ENCODE measurements around the gene SUMF1. TPM values are rescaled to one million over a fixed set of nuclear protein-coding genes. Genes with fewer than 3 reads are reported as not detected.

Gene SUMF1
- total RNA-seq, 1 experiment from 2014 or later, result 26.6 TPM

GRCh38 chr3:4418156-4418555, 48.9 kb downstream of the SUMF1 start:
- H3K4me2 ChIP-seq (ENCODE audit: low read length), result no peak overlapping the region
- no peak overlapping the region for H3K9ac ChIP-seq (ENCODE audit: low read length)
- no TSS peak for BruUV-seq (replicated peaks)
- ChIA-PET RAD21 (ENCODE audit: low non-redundant PET in 1 of 2, low total read pairs in 2 of 2, uncharacterized antibody in 2 of 2, unreplicated experiment in 2 of 2) (no interaction called here), POLR2A (no interaction called here), CTCF (no interaction called here)
- no peak overlapping the region for H3K4me3 ChIP-seq (replicated peaks in 1 of 2; ENCODE audit: low read depth in 1 of 2, low read length in 2 of 2)
- H2AFZ ChIP-seq (ENCODE audit: low read depth, low read length, poor library complexity, severe bottlenecking), result no peak overlapping the region
- intact Hi-C loops (cut with micrococcal nuclease), result no loop called here
- H4K20me1 ChIP-seq (ENCODE audit: insufficient read depth), result no peaks in the 10 kb centered on the region
- TF ChIP-seq EZH2phosphoT487 (IDR thresholded peaks at IDR 0.05; ENCODE audit: borderline replicate concordance) (no peak), REST (IDR thresholded peaks at IDR 0.05; ENCODE audit: low read depth) (no peak), ZFX (IDR thresholded peaks at IDR 0.05) (no peak), FOSL1 (IDR thresholded peaks at IDR 0.05; ENCODE audit: low read depth) (no peak), ELF1 (IDR thresholded peaks at IDR 0.05; ENCODE audit: borderline replicate concordance, low read depth) (no peak), EZH2 (IDR thresholded peaks at IDR 0.05) (no peak), SIN3A (IDR thresholded peaks at IDR 0.05; ENCODE audit: low read depth) (no peak), POLR2A (IDR thresholded peaks at IDR 0.05; ENCODE audit: borderline replicate concordance, extremely low read depth, insufficient read depth, insufficient read length) (no peak), POLR2AphosphoS5 (IDR thresholded peaks at IDR 0.05; ENCODE audit: low read depth, low read length) (no peak), YY1 (IDR thresholded peaks at IDR 0.05; ENCODE audit: extremely low read depth, insufficient replicate concordance, low read depth, low read length) (no peak)
- H3K9me3 ChIP-seq (ENCODE audit: control insufficient read depth in 1 of 2, insufficient read depth in 1 of 2, low read depth in 1 of 2, low read length in 2 of 2), result no peaks in the 10 kb centered on the region
- no peak overlapping the region for H3K27ac ChIP-seq (ENCODE audit: low read depth, low read length)
- no peaks in the 10 kb centered on the region for H3K79me2 ChIP-seq (ENCODE audit: insufficient read depth, low read length)
- ATAC-seq, result no peak
- no peak for DNase-seq (ENCODE audit: low read depth, low spot score)
- H3K36me3 ChIP-seq (ENCODE audit: control insufficient read depth in 1 of 2, insufficient read depth in 2 of 2, low read length in 2 of 2), result no peaks in the 10 kb centered on the region
- H3K9me2 ChIP-seq (ENCODE audit: insufficient read depth), result no peaks in the 10 kb centered on the region
- no peaks in the 10 kb centered on the region; a peak in 1 of 4 replicates for H3K4me1 ChIP-seq (ENCODE audit: control insufficient read depth in 1 of 2, insufficient read depth in 2 of 2, low read length in 2 of 2)
- H3K27me3 ChIP-seq (ENCODE audit: insufficient read depth, low read length), result no peaks in the 10 kb centered on the region
